MCF 10A (cell line): Measurements from ENCODE around the gene NEK6. TPM values are rescaled to one million over a fixed set of nuclear protein-coding genes. Genes with fewer than 3 reads are reported as not detected.

Source experiments
- BruUV-seq: library from RNA; stranded (reverse); fragments of 400-500 nt; replicated peaks from 2 replicates; lab custom pipeline; 2021; lab: Mats Ljungman, UMichigan
- CTCF ChIA-PET: fragments of 300-600 bp; sonication (Branson Sonifier 250); formaldehyde crosslinking; extraction: SDS; loops from one replicate; lab custom pipeline; 2021; ENCODE audit warnings: antibody characterized with exemption, inconsistent platforms; lab: Yijun Ruan, JAX
- POLR2A ChIA-PET: fragments of 300-600, 350-650 bp; sonication (Branson Sonifier 250); formaldehyde crosslinking; extraction: SDS; loops from one replicate; lab custom pipeline; 2020; ENCODE audit warnings: antibody characterized with exemption, inconsistent platforms; lab: Yijun Ruan, JAX
- DNase-seq: peaks from one replicate; pipeline ENCODE4 v3.0.0-alpha.2; 2018; ENCODE audit not compliant: unreplicated experiment
- H3K27ac Mint-ChIP-seq: one replicate; pipeline ENCODE4 v1.8.0; 2022; ENCODE audit warnings: mild to moderate bottlenecking, low read depth, mixed read lengths; ENCODE audit not compliant: unreplicated experiment
- H3K27me3 Mint-ChIP-seq: one replicate; pipeline ENCODE4 v1.8.0; 2022; ENCODE audit warnings: mixed read lengths; ENCODE audit not compliant: insufficient read depth, unreplicated experiment
- H3K36me3 Mint-ChIP-seq: one replicate; pipeline ENCODE4 v1.8.0; 2022; ENCODE audit warnings: mild to moderate bottlenecking, moderate library complexity, mixed read lengths; ENCODE audit not compliant: insufficient read depth, unreplicated experiment
- H3K4me1 Mint-ChIP-seq: one replicate; pipeline ENCODE4 v1.8.0; 2022; ENCODE audit warnings: mixed read lengths; ENCODE audit not compliant: insufficient read depth, unreplicated experiment
- H3K4me3 Mint-ChIP-seq: one replicate; pipeline ENCODE4 v1.8.0; 2022; ENCODE audit warnings: mild to moderate bottlenecking, moderate library complexity, mixed read lengths; ENCODE audit not compliant: unreplicated experiment
- H3K9me3 Mint-ChIP-seq: one replicate; pipeline ENCODE4 v1.8.0; 2022; ENCODE audit warnings: mixed read lengths; ENCODE audit not compliant: unreplicated experiment
- CTCF ChIP-seq: fragments of 200-600 bp; IDR thresholded peaks from one replicate; pipeline ENCODE4 v1.8.0; 2022; ENCODE audit warnings: antibody characterized with exemption, mild to moderate bottlenecking; ENCODE audit not compliant: unreplicated experiment
- intact Hi-C: fragments of 100-400 bp; cut with micrococcal nuclease; formaldehyde crosslinking; loops from 2 replicates; pipeline ENCODE4 v1.14.1; 2022
- total RNA-seq: library from RNA; stranded (reverse); gene quantifications from 2 replicates; pipeline ENCODE4 v1.2.3, GENCODE V29; 2022

Gene NEK6
- total RNA-seq, 1 experiment from 2014 or later = 27.5 TPM

- no TSS peak for BruUV-seq
- no peak overlapping the region for H3K4me3 Mint-ChIP-seq
- intact Hi-C loops = no loop called here
- DNase-seq = no peak
- no peaks in the 10 kb centered on the region for H3K27me3 Mint-ChIP-seq
- ChIA-PET POLR2A (no interaction called here), CTCF (interaction anchor here (0.6 to 1.1 kb wide), 2 partner anchors 204 to 804 kb away, joined by 3 to 4 read pairs; no protein-coding TSS in a partner anchor)
- peaks cover 35% of the 10 kb centered on the region for H3K36me3 Mint-ChIP-seq
- no peak for TF ChIP-seq CTCF
- H3K27ac Mint-ChIP-seq = no peak overlapping the region
- no peaks in the 10 kb centered on the region for H3K9me3 Mint-ChIP-seq
- no peaks in the 10 kb centered on the region for H3K4me1 Mint-ChIP-seq
These were observed 73.8 kb downstream of the NEK6 start for GRCh38 chr9:124331580-124331979.

- Mint-ChIP-seq H3K27ac (no peak overlapping the region), H3K4me1 (no peaks in the 10 kb centered on the region), H3K36me3 (peaks cover 37% of the 10 kb centered on the region), H3K27me3 (no peaks in the 10 kb centered on the region), H3K9me3 (no peaks in the 10 kb centered on the region), H3K4me3 (no peak overlapping the region)
- intact Hi-C loops = no loop called here
- no peak for TF ChIP-seq CTCF
- no peak for DNase-seq
- CTCF ChIA-PET = interaction anchor here (0.6 kb wide), 2 partner anchors 10 to 805 kb away, joined by 4 read pairs; no protein-coding TSS in a partner anchor
- BruUV-seq = no TSS peak
- POLR2A ChIA-PET = interaction anchor here (0.8 kb wide), 1 partner anchor 9 kb away, joined by 3 read pairs; no protein-coding TSS in a partner anchor
These were observed 74.8 kb downstream of the NEK6 start for GRCh38 chr9:124332361-124333202.

DNA sequence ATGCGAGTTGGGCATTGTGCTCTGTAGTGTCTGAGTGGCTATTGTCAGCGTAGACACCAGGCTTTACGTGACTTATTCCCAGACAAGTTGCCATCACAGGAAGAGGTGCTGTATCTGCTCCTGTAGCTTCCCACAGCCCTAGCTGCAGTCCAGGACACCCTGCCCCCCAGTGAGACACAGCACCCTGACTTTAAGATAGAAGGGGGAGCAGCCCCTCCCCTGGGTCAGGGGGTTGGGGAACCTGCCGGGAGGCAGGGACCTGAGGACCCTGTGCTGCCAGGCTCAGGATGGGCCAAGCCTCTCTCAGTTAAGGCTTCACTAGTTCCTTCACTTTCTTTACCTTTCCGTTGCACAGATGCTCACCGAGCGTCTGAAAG is 75.4 kb downstream of the NEK6 start:
- CTCF ChIA-PET = no interaction called here
- Mint-ChIP-seq H3K36me3 (peaks cover 43% of the 10 kb centered on the region), H3K4me3 (no peak overlapping the region)

More for the DNA sequence above, 75.4 kb downstream of the NEK6 start:
- H3K27ac Mint-ChIP-seq = no peak overlapping the region
- POLR2A ChIA-PET = interaction anchor here (0.8 kb wide), 1 partner anchor 8 kb away, joined by 3 read pairs; no protein-coding TSS in a partner anchor
- DNase-seq = no peak
- no peak for TF ChIP-seq CTCF
- no TSS peak for BruUV-seq
- H3K4me1 Mint-ChIP-seq = no peaks in the 10 kb centered on the region
- intact Hi-C loops = no loop called here
- H3K27me3 Mint-ChIP-seq = no peaks in the 10 kb centered on the region
- H3K9me3 Mint-ChIP-seq = no peaks in the 10 kb centered on the region
